Large intestine (tissue), 3 donors: ENCODE measurements around the gene CAPN5. TPM values are rescaled to one million over a fixed set of nuclear protein-coding genes. Genes with fewer than 3 reads are reported as not detected.
"Not testable (repeated sequence)": the region's sequence is repeated elsewhere in the genome, so short reads cannot be mapped to it uniquely, and the experiment has no call there.

Source experiments
- DNase-seq, 2 donors: peaks; one replicate each; pipeline versions ENCODE4 v3.0.0 to v3.0.0-alpha.2; 2013
- H3K27ac ChIP-seq: one replicate; pipeline ENCODE4 v1.5.1; 2013; ENCODE audit warnings: low read length
- H3K27me3 ChIP-seq: 2 replicates; pipeline ENCODE4 v1.6.1; 2013; ENCODE audit warnings: low read length; ENCODE audit not compliant: control insufficient read depth, insufficient read depth
- H3K36me3 ChIP-seq: 2 replicates; pipeline ENCODE4 v1.6.1; 2013; ENCODE audit warnings: low read length; ENCODE audit not compliant: control insufficient read depth, insufficient read depth
- H3K4me1 ChIP-seq: one replicate; pipeline ENCODE4 v1.6.1; 2013; ENCODE audit warnings: low read length; ENCODE audit not compliant: control insufficient read depth, insufficient read depth
- H3K4me3 ChIP-seq: one replicate; pipeline ENCODE4 v1.5.1; 2013; ENCODE audit warnings: low read length
- H3K9me3 ChIP-seq: one replicate; pipeline ENCODE4 v1.6.1; 2013; ENCODE audit warnings: mild to moderate bottlenecking, low read depth, low read length, moderate library complexity; ENCODE audit not compliant: control insufficient read depth
- WGBS: methylation state at CpG from one replicate; pipeline ENCODE4 v1.1.5; 2013; ENCODE audit warnings: low lambda C conversion rate; ENCODE audit not compliant: insufficient coverage; 5-methylcytosine and 5-hydroxymethylcytosine counted together
- polyA plus RNA-seq: library from polyadenylated mRNA; unstranded; fragments of 120-200 nt; gene quantifications from one replicate; pipeline ENCODE4 v1.2.1, GENCODE V29; 2013

The CAPN5 gene
- polyA plus RNA-seq, 1 donor = 40.2 TPM

DNA sequence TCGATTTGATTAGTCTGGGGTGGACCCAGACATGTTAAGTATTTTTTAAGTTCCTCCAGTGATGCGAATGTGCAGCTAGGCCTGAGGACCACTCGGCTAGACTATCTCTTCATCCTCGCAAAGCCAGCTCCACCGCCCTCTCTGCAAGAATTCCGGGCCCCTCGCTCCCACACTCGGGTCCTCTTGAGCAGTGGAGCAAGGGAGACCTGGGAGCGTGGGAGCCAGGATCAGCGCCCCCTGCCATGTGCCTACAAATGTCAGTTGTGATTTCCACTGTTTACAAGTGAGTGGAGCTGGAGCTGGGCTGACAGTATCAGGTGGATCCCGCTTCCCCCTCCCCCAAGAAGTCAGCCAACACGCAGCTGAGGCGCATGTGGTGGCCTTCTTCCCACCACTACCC, 25.9 kb upstream of the CAPN5 start:
- Histone ChIP-seq H3K4me1 (peaks cover 28% of the 10 kb centered on the region), H3K27ac (no peak overlapping the region), H3K36me3 (no peaks in the 10 kb centered on the region), H3K4me3 (no peak overlapping the region), H3K27me3 (peaks cover 14% of the 10 kb centered on the region), H3K9me3 (peaks cover 8% of the 10 kb centered on the region)
- no peak for DNase-seq
- WGBS = no CpG with 5 or more reads among the region's 13 CpGs

DNA sequence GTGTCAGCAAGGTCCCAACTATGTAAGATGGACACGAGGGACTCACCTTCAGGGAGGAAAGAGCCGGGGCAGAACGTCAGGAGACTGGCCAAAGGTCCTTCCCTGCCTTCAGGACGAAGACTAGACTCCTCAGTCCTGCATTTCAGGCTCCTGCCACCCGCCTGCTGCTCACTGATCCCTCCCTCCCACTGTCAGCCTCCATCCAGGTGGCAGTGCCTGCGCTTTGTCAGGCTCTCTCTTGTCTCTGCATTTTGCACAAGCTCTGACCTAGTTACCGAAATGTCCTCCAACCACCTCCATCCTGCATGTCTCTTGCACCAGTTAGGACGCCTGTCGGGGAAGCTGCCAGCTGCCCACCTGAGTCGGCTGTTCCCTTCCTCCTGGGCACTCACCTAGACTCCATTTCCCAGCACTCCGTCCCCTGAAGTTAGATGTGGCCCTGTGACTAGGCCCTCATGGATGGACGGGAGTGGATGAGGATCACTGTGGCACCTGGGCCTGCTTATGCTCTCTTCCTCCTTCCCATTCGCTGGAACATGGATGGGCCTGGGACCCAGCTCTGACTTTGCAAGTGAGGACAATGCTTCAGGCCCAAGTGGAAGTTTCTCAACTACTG, 24.6 kb upstream of the CAPN5 start:
- Histone ChIP-seq H3K27ac (no peak overlapping the region), H3K4me1 (peaks cover 20% of the 10 kb centered on the region), H3K9me3 (peaks cover 8% of the 10 kb centered on the region), H3K4me3 (no peak overlapping the region), H3K27me3 (peaks cover 14% of the 10 kb centered on the region), H3K36me3 (no peaks in the 10 kb centered on the region)
- DNase-seq = no peak
- 100% methylated on average over 1 of the region's 13 CpGs for WGBS

- peaks cover 8% of the 10 kb centered on the region for H3K9me3 ChIP-seq
- H3K4me3 ChIP-seq = no peak overlapping the region
- no peak for DNase-seq
- H3K27ac ChIP-seq = no peak overlapping the region
- no CpG with 5 or more reads among the region's 2 CpGs for WGBS
- H3K36me3 ChIP-seq = no peaks in the 10 kb centered on the region
- H3K27me3 ChIP-seq = peaks cover 10% of the 10 kb centered on the region
- H3K4me1 ChIP-seq = peaks cover 21% of the 10 kb centered on the region
Observed at GRCh38 chr11:77044356-77044755, 22.4 kb upstream of the CAPN5 start.

GRCh38 chr11:77044886-77045285, 21.9 kb upstream of the CAPN5 start:
- H3K27me3 ChIP-seq = peaks cover 8% of the 10 kb centered on the region
- peaks cover 8% of the 10 kb centered on the region for H3K9me3 ChIP-seq
- no peaks in the 10 kb centered on the region for H3K36me3 ChIP-seq
- no peak overlapping the region for H3K4me3 ChIP-seq
- H3K27ac ChIP-seq = no peak overlapping the region
- WGBS = no CpG with 5 or more reads among the region's 9 CpGs
- no peak for DNase-seq
- peaks cover 22% of the 10 kb centered on the region for H3K4me1 ChIP-seq

- peak; percentile 52 to 66 for DNase-seq
- WGBS = no CpG with 5 or more reads among the region's 39 CpGs
- H3K36me3 ChIP-seq = no peaks in the 10 kb centered on the region
- H3K9me3 ChIP-seq = no peaks in the 10 kb centered on the region
- H3K4me1 ChIP-seq = peaks cover 20% of the 10 kb centered on the region
- H3K27me3 ChIP-seq = no peaks in the 10 kb centered on the region
- H3K4me3 ChIP-seq = no peak overlapping the region
- H3K27ac ChIP-seq = no peak overlapping the region
Observed at GRCh38 chr11:77046060-77046501, 20.7 kb upstream of the CAPN5 start.

DNA sequence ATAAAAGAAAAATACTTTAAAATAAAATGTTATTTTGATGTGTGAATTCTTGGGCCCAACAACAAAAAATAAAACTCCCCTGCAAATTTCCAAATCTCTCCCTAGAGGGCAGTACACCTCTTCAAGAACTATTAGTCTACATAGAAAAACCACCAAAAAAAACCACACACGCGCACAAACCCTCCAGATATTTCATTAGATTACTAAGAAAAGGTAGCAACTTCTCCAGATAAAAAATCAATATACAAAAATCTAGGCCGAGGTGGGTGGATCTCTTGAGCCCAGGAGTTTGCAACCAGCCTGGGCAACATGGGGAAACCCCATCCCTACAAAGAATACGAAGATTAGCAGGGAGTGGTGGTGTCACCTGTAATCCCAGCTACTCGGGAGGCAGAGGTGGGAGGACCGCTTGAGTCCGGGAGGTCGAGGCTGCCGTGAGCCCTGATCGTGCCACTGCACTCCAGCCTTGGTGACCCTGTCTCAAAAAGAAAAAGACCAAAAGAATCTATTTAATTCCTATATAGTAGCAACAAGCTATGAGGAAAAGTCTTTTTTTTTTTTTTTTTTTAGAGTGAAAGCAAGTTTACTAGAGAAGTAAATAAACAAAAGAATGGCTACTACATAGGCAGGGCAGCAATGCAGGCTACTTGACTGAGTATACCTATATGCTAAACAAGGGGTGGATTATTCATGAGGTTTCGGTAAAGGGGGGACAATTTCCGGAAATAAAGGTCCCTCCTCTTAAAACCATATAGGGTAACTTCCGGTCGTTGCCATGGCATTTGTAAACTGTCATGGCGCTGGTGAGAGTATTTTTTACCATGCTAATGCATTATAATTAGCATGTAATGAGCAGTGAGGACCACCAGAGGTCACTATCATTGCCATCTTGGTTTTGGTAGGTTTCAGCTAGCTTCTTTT, 19.5 kb upstream of the CAPN5 start:
- H3K27me3 ChIP-seq = no peaks in the 10 kb centered on the region
- peak; percentile 92 to 95 for DNase-seq
- WGBS = 7% methylated on average over 3 of the region's 15 CpGs
- no peaks in the 10 kb centered on the region for H3K36me3 ChIP-seq
- H3K4me1 ChIP-seq = peaks cover 20% of the 10 kb centered on the region
- peak overlapping the region; percentile 37 for H3K4me3 ChIP-seq
- H3K27ac ChIP-seq = peak overlapping the region; percentile 56
- no peaks in the 10 kb centered on the region for H3K9me3 ChIP-seq

DNA sequence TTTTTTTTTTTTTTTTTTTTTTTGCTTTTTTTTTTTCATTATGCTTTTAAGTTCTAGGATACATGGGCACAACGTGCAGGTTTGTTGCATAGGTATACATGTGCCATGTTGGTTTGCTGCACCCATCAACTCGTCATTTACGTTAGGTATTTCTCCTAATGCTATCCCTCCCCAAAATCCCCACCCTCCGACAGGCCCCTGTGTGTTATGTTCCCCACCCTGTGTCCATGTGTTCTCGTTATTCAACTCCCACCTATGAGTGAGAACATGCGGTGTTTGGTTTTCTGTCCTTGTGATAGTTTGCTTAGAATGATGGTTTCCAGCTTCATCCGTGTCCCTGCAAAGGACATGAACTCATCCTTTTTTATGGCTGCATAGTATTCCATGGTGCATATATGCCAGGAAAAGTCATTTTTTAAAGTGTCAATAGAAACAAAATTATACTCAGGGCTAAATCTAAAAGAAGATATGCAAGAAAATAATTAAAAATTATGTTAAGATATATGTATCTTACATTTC, 18.8 kb upstream of the CAPN5 start:
- not testable (repeated sequence) for H3K36me3 ChIP-seq, H3K4me3 ChIP-seq, DNase-seq, H3K27ac ChIP-seq, H3K27me3 ChIP-seq, H3K9me3 ChIP-seq
- H3K4me1 ChIP-seq = peaks cover 20% of the 10 kb centered on the region
- no CpG with 5 or more reads among the region's 7 CpGs for WGBS

- Histone ChIP-seq H3K27ac (peak overlapping the region; percentile 28), H3K9me3 (no peaks in the 10 kb centered on the region), H3K4me3 (no peak overlapping the region), H3K4me1 (peaks cover 20% of the 10 kb centered on the region), H3K36me3 (no peaks in the 10 kb centered on the region), H3K27me3 (no peaks in the 10 kb centered on the region)
- WGBS = no CpG with 5 or more reads among the region's 6 CpGs
- peak in 1 of 2 donors; percentile 46 for DNase-seq
Observed at GRCh38 chr11:77049026-77049425, 17.7 kb upstream of the CAPN5 start.

- Histone ChIP-seq H3K36me3 (no peaks in the 10 kb centered on the region), H3K27ac (no peak overlapping the region), H3K4me1 (peaks cover 11% of the 10 kb centered on the region), H3K27me3 (no peaks in the 10 kb centered on the region), H3K9me3 (peaks cover 10% of the 10 kb centered on the region), H3K4me3 (no peak overlapping the region)
- WGBS = no CpG with 5 or more reads among the region's 3 CpGs
- DNase-seq = no peak
Observed at GRCh38 chr11:77051511-77051910, 15.3 kb upstream of the CAPN5 start.

DNA sequence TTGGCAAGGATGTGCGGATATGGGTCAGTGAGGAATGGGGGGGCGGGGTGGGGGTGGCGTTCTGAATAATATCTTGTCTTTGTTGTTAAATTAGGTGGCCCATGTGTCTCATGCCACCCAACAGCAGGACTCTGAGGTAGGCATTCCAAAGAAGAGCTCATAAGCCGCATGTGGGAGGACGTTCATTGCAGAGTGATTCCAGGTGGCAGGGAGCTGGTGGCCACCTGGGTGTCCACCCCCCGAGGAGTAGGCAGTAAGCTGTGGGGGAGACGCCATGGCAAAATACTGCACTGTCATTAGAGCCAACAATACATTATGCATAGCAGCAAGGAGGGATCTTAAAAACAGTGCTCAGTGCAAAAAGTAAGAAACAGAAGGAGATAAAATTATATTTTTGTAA, 14.3 kb upstream of the CAPN5 start:
- peaks cover 20% of the 10 kb centered on the region for H3K9me3 ChIP-seq
- DNase-seq = no peak
- no peaks in the 10 kb centered on the region for H3K36me3 ChIP-seq
- peaks cover 11% of the 10 kb centered on the region for H3K4me1 ChIP-seq
- no CpG with 5 or more reads among the region's 7 CpGs for WGBS
- H3K27ac ChIP-seq = no peak overlapping the region
- H3K27me3 ChIP-seq = no peaks in the 10 kb centered on the region
- no peak overlapping the region for H3K4me3 ChIP-seq
